Measurements from ENCODE around the gene TARS3. TPM values are rescaled to one million over a fixed set of nuclear protein-coding genes. Genes with fewer than 3 reads are reported as not detected.

TARS3 gene
- total and polyA plus RNA-seq, 12 donors, result 8.1 to 42.5 (median 33.8) TPM

- peak in 1 of 8 donors; percentile 15 for ATAC-seq
- H3K4me1 ChIP-seq, result peaks cover 0 to 13% (median 8%) of the 10 kb centered on the region in 9 donors
- no peak for TF ChIP-seq CTCF (IDR thresholded peaks at IDR 0.05)
- intact Hi-C loops (cut with DNase I), result no loop called here
- no peak overlapping the region for H3K27ac ChIP-seq
- H3K4me3 ChIP-seq, result no peak overlapping the region
- H3K27me3 ChIP-seq, result no peaks in the 10 kb centered on the region
- H3K9me3 ChIP-seq, result peaks cover 0 to 5% (median 0%) of the 10 kb centered on the region in 11 donors
- peaks cover 0 to 87% (median 29%) of the 10 kb centered on the region in 9 donors for H3K36me3 ChIP-seq
- 90 to 91% methylated on average over 3 of the region's 3 CpGs for WGBS, 2 donors
- no peak for DNase-seq
Measured at GRCh38 chr15:101718896-101719295, 5.4 kb downstream of the TARS3 start.

GRCh38 chr15:101712078-101712477, 12.2 kb downstream of the TARS3 start:
- 61 to 76% methylated on average over 6 of the region's 6 CpGs for WGBS, 2 donors
- H3K4me3 ChIP-seq, result no peak overlapping the region
- H3K9me3 ChIP-seq, result no peaks in the 10 kb centered on the region
- no peak overlapping the region for H3K27ac ChIP-seq
- no peaks in the 10 kb centered on the region for H3K27me3 ChIP-seq
- peaks cover 0 to 100% (median 22%) of the 10 kb centered on the region in 9 donors for H3K36me3 ChIP-seq
- ATAC-seq, result no peak
- intact Hi-C loops (cut with DNase I), result no loop called here
- no peak for DNase-seq
- no peak for TF ChIP-seq CTCF (IDR thresholded peaks at IDR 0.05)
- H3K4me1 ChIP-seq, result peaks cover 0 to 15% (median 0%) of the 10 kb centered on the region in 9 donors

DNA sequence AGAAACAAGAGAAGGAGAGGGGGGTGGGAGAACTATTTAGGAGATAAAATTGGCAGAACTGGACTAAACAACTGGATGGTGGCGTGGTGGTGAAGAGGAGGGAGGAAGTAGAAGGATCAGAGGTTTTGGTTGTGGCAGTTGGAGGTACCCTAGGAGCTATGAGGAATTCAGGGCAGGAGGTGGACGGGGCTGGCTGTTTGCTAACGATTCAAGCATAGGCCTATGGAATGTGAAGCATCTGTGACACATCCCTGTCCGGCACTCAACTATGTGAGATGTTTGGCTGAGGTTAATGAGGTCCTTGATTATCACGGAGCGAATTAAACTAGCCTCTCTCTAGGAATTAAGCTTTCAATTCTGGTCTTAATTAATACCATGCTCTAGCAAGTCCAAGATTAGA, 13.5 kb downstream of the TARS3 start:
- peaks cover 0 to 99% (median 26%) of the 10 kb centered on the region in 9 donors for H3K36me3 ChIP-seq
- no peaks in the 10 kb centered on the region for H3K9me3 ChIP-seq
- ATAC-seq, result peak in 5 of 8 donors; percentile 51 to 77 (median 58)
- intact Hi-C loops (cut with DNase I), result no loop called here
- no peaks in the 10 kb centered on the region for H3K27me3 ChIP-seq
- no peak for DNase-seq
- peaks cover 0 to 15% (median 0%) of the 10 kb centered on the region in 9 donors for H3K4me1 ChIP-seq
- 46 to 61% methylated on average over 6 of the region's 6 CpGs for WGBS, 2 donors
- TF ChIP-seq CTCF (IDR thresholded peaks at IDR 0.05), result no peak
- no peak overlapping the region for H3K4me3 ChIP-seq
- peak overlapping the region in 1 of 10 donors; percentile 45 for H3K27ac ChIP-seq

DNA sequence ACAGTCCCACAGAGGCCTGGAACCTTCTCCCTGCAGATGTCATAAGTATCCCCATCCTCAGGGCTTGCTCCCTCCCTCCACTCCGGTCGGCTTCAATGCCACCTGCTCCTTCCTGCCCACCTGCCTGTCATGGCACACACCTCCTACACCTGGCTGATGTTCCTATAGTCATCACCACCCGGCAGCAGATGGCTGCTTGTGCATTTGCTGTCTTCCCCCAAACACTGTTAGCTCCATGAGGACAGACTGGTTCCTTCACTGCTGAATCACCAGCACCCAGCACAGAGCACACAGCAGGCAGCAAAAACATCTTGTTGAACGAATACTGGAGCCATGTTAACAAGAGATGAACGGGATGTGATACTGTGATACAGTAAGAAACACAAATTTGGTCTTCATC, 14.8 kb downstream of the TARS3 start:
- no peak for TF ChIP-seq CTCF (IDR thresholded peaks at IDR 0.05)
- intact Hi-C loops (cut with DNase I), result no loop called here
- H3K4me1 ChIP-seq, result peaks cover 0 to 15% (median 0%) of the 10 kb centered on the region in 9 donors
- H3K4me3 ChIP-seq, result no peak overlapping the region
- H3K36me3 ChIP-seq, result peaks cover 0 to 99% (median 30%) of the 10 kb centered on the region in 9 donors
- DNase-seq (no peak), ATAC-seq (no peak)
- 91 to 94% methylated on average over 5 of the region's 5 CpGs for WGBS, 2 donors
- no peaks in the 10 kb centered on the region for H3K9me3 ChIP-seq
- H3K27me3 ChIP-seq, result no peaks in the 10 kb centered on the region
- H3K27ac ChIP-seq, result no peak overlapping the region
